GM21526 (cell line): Measurements from ENCODE around the gene FHOD3.

Source experiments
- ATAC-seq: cut with Tn5 transposase; IDR thresholded peaks from one replicate; pipeline ENCODE4 v1.9.1; 2021; ENCODE audit warnings: moderate library complexity; ENCODE audit not compliant: unreplicated experiment, low FRiP score

FHOD3 gene

DNA sequence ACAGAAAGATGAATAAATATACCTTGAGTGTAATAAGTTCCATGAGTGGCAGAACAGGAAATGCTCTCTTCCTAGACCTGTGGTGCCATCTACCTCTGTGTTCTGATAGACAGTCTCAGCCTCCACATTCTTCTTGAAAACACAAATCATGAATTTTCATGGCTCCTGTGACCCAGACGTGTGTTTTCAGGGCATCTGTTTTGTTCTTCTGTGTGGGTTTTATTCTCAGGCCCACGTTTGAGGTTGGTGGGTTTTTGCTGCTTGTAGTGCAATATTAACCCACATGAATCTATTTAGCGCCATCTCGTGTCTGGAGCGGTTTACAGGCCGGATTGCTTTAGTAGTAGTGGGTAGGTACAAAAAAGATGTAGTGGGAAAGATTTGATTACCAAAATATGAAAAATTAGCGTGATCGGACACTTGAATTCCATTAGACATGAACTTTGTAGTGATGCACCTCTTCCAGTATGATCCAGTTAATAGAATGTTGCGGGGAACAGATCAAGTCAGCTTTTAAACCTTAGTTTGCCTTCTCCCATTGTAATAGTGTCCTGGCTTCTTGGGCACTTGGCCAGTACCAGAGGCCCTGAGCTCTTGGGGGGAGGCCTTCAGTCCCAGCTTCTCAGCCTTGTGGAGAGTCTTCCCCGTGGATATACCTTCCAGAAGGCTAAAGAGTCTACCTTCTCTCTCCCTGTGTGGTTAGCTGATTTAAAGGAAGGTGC lies 274.8 kb downstream of the FHOD3 start:
- ATAC-seq = no peak

DNA sequence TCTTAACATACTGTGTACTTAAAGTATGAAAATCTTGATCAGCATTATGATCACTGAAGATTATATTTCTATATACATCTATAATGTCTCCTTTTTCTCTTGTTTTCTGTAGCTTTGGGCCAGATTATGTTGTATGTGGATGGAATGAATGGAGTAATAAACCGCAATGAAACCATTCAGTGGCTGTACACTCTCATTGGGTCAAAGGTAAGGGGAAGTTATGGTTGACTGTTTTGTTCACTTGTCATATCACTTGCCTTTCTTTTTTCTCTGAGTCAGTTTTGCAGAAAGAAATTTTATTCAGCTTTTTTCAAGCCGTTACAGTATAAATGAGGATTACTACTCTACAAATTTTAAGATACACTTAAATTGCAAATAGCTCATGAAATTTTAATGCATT lies 278.8 kb downstream of the FHOD3 start:
- ATAC-seq = no peak

DNA sequence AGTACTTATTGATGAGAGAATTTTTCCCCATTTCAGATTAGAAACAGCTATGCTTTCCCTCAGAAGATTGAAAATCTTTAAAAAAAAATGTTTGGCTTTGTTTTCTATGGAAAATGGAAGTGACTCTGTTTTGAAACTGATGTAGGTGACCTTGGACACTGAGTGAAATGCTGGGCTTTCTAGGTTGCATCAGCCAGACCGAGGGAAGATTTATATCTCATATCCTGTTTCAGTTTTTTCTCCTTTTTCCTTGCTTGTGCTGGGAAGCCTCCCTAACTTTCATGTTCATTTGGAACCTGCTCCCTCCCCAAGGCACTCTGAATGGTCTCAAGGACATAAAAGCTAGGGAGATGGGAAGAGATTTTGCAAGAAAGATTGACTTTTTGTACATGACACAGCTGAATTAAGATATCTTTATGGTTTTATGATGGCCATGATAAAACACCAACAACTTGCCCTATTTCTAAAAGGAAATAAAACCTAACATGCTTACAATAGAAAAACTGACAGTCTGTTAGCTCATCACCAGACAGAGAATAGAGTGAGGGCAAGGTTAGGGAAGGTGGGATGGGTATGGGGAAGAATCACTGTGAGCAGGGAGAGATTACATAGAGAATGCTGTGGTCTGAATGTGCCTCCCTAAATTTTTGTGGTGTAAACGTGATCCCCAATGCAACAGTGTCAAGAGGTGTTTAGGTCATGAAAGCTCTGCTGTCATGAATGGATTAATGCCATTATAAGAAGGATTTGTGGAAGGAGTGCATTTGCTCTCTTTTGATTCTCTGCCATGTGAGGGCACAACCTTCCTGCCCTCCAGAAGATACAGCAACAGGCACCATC lies 281.6 kb downstream of the FHOD3 start:
- no peak for ATAC-seq

DNA sequence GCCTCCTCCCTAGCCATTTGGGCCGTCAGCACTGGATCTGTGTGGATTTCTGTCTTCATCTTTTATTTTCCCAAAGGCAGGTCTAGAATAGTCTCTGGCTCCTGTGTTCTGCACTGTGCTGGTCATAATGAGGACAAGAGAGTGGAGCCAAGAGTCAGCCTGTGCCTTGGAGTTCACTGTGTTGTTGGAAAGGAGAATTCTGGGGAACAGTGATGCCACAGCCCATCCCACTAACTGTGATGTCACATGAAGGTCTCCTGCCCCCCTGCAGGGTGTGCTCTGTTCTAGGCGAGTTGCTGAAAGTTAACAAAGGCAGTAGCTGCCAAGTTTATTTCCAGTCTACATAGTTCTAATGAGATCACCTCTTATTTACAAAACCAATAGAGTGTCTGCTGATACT lies 282.8 kb downstream of the FHOD3 start:
- ATAC-seq = no peak

DNA sequence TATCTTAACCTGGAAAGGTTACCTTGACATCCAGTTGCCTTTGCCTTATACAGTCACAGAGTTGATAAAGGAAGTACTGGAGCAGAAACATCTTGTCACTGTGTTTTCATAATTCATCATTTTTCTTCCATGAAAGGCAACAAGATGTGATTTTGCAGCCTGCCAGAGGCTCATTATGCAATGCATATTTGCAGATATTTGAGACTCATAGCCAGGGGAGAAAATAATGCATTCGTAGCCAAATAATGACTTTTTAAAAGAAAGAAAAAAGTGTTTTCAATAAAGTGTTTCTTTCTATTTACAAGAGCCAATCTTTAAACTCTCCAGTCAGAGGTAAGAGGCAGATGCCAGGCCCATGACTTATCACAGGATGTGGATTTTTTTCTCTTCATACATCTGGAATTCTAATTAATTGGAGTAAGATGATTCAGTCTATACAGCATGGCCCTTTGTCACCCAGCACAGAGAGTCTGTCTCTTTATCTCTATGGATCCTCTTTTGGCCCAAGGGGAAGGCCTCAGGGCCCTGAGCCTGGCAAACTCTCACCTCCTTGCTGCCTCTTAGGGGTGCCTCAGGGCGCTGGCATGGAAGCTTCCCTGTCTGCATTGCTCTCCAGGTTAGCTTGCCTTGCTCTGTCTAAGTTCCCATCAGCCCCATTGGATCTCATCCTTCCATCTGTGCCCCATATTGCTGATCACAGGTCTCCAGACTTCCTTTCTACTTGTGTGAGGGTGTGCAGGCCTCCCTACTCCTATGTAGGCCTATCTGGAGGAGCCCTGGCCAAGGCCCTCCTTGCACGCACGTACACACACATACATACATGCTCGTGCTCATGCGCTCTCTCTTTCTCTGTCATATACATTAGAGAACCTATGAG lies 283.6 kb downstream of the FHOD3 start:
- no peak for ATAC-seq

DNA sequence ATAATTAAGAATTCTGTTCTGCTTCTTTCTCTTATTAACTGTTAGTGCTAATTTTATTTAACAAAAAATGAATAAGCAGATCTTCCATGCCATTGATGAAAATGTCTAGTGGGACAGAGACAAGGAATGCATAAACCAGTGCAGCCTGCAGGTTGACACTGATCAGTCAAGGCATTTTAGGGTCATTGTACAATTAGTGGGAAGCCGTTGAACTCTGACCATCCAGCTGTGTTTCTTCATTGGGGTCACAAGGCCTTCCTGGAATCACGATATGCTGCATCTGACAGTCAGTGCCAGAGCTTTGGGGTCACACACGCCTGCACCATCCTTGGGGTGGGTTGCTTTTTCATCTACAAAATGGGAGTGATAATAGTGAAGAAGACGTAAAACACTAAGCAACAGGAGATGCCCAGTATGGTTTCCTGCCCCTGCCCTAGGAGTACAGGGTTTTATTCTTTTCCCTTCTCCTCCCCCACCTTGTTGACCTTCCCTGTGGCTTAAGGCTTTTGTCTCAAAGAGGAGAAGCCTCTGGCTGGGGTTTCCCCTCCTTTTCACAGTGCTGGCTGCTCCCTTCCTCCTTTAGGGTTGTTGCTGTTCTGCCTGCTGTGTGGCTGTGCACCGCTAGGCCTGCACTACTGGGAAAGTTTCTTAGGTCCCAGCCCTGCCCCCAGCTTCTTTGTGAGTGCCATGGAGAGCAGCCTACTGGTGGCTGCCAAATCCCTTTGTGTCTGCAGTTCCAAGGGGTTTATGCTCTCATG lies 285.7 kb downstream of the FHOD3 start:
- ATAC-seq = no peak

DNA sequence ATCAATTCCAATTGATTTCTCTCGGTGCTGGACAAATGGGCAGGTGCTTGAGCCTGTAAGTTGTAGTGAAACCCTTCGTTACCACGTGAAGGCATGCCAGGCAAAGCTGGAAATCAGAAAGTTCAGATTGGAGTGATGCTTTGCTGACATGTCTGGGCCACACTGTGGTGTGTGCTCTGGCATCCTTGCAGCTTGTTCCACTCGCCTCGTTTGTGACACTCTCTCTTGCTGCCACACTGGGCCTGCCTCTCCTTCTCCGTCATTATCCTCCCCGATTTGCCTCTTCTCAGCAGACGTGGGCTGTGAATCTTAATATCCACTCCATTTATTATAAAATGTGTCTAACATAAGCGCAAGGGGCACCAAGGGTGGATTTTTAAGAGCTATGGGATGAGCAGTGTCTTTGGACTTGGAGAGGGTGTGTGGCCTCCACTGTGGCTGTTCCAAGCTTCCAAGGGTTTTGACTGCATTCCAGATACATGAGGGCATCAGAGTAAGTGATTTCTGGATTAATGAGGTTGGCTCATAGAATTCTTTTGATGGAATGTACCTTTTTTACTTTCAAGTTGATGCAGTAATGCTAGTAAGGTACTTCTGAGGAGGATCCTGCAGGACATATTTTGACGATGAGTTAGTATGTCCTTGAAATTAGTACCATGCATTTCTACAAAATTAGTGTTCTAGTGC lies 292.5 kb downstream of the FHOD3 start:
- no peak for ATAC-seq

DNA sequence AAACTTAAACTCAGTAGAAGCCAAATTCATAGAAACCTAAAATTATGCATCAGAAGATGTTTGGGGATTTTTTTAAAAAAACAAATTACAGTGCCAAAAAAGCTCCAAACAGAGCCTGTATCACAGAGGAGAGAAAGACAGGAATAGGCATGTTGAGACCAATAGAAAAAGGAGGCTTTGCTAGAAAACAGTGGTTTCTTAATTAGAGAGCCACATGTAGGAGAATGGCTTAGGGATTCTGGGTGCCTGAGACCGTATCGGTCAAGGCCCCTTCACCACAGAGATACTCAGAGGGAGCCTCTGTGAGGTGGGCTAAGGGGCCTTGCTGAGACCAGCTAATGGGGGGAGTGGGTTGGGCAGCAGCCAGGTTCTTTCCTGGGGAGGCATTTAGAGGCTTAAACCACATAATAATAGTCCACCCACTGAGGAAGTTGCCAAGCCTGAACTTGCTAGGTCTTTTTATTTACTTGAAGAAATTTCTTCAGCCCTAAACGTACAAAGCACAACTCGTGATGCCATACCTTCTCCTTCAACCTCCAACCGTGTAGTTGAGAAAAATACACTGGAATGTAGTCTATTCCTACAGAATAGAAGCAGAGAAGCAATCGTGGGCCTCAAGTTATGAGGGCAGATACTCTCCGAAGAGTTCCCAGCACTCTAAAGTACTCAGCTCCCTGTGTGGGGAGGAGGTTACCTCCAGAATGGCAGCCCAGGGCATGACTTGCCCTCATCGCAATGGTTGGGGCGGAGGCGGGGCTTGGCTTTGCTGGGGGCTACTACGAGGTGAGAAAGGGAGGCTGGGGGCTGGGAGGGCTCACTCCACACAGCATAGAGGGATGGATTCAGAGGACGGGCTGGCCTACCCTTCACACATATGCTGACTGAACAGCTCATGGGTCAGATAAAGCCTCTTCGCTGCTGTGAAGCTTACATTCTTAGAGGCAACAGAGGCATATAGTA lies 293.4 kb downstream of the FHOD3 start:
- ATAC-seq = no peak

DNA sequence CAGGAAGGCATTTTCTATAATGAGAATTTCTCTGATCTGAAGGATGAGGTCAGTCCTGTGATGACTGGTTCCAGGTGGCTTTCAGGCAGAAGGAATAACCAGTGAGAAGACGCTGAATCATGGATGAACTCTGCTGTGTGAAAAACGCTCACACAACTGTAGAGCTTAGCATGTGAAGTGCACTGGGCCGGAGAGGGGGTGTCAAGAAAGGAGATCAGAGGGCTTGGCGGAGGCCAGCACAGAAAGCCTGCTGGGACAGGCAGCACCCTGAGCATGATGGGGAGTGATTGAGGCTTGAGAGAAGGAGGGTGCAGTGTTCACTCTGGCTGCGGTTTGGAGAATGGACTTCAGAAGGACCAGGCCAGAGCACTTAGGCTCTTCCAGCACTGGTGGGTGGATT lies 294.8 kb downstream of the FHOD3 start:
- ATAC-seq = no peak

DNA sequence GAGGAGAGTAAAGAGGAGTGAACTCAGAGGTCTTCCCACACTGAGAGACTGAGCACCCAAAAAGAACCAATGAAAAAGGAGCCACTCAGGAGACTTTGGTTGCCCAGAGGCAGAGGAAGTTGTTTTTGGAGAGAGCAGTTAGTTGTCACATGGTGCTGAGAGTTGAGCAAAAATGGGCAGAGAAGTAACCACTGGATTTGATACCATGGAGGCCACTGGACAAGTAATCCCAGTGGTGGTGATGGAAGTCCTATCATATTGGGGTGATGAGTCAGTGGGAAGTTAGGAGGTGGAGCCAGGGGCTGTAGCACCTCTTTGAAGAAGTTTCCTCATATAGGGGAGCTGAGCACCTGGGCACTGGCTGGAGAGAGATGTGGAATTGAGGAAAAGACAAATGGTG lies 295.5 kb downstream of the FHOD3 start:
- no peak for ATAC-seq

DNA sequence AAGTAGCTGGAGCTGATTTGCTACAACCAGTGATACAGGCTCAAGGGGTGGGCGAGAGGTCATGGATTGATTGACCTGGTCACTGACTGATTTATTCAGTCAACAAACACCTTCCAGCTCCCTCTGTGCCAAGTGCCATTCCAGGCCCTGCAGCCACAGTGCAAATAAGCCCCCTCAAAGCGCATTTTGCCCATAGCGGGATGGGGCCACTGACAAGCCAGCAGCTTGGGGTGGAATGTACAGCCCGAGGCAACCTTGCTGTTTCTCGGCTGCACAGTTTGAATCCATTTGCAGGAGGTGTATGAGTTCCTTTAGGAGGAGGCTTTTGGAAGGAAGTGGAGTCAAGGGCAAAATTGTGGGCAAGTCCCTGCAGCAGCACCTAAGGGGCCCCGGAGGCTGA lies 296.1 kb downstream of the FHOD3 start:
- no peak for ATAC-seq

DNA sequence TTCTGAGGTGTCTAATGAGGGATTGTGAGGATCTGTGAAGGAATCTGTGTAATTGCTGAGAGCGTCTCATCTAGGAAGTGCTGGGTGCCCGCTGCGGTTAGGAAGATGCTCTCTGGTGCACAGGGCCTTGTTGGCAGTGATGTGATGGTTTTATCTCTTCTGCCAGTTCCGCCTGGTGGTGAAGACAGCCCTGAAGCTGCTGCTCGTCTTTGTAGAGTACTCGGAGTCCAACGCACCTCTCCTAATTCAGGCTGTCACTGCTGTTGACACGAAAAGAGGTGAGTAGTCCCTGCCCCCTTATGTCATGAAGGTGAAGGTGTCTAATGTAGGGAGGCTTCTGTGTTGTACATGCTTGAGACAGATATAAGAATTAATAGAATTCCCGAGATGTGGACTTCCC lies 297.1 kb downstream of the FHOD3 start:
- no peak for ATAC-seq

DNA sequence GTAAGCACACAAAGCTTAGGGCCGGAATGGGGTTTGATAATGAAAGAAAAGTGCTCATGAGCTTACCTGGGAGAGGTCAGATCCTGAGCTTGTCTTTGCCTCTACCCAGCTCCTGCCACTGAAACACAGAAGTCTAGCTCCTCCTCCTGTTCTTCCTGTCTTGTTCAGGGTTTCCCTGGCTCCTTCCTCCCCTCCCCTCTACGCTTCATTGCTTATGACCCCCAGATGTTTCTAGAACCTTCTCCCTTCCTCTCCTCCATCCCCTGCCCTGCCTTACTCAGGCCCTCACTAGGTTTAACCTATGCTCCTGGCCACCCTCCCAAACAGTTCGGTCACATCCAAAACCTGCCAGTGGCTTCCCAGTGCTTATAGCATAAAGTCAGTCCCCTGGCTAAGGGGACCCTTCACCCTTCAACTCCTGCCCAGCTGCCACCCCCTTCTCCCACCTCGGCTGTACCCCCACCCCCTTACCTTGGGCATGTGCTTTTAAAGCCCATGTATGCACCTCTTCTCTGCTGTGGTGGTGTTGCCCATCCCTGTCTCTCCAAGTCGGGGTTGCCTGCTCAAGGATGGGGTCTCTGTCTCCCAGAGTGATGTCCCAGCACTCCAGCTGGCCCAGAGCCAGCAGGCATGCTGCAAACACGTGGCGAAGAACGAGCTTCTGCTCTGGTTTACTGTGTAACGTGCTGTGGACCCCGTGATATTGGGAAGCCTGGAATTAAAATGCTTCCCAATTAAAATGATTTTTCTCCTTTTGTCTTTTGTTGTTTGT lies 297.7 kb downstream of the FHOD3 start:
- ATAC-seq = no peak

DNA sequence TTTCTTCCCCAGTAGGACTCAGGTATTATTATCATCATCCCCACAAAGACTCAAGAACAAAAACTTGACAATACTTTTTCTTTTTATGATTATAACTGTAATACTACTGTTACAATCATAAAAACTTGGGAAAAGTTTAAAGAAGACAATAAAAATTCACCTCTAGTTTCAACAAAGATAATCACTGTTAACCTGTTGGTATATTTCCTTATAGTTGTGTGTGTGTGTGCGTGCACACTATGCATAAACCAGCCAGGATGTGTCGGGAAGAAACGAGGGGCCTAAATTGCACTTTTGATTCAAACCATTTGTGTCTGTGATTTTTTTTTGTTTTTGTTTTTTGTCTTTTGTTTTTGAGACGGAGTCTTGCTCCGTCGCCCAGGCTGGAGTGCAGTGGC lies 298.3 kb downstream of the FHOD3 start:
- no peak for ATAC-seq

DNA sequence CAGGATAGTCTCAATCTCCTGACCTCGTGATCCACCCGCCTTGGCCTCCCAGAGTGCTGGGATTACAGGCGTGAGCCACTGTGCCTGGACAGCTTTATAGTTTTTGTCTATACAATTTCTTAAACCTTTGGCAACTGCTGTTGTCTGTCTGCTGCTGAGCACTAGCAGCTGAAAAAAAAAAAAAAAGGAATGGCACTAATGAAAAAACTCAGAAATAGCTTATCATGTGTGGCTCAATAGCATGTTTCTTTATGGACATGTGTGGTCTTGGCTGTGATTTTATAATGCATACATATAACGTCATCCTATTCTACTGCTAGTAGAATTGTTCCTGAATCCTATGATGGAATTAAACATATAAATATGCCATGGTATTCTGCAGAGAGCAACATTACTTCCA lies 300.1 kb downstream of the FHOD3 start:
- ATAC-seq = no peak

DNA sequence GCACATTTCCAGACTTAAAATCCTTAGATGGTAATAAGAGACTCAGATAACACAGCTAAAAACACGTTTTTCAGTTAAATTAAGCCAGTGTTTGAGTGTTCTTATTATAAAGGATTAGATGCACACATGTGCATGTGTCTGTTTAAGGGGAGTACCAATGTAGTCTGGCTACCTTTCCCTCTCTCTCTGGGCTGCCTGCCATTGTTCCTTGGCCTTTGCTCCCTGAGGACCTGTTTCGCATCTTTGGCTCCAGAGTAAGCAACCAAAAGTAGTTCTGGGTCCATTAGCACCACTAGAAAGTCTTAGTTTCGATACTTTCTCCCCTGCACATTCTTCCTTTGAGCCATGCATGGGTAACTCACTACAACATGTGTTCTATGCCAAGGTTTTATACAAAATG lies 303.0 kb downstream of the FHOD3 start:
- no peak for ATAC-seq

DNA sequence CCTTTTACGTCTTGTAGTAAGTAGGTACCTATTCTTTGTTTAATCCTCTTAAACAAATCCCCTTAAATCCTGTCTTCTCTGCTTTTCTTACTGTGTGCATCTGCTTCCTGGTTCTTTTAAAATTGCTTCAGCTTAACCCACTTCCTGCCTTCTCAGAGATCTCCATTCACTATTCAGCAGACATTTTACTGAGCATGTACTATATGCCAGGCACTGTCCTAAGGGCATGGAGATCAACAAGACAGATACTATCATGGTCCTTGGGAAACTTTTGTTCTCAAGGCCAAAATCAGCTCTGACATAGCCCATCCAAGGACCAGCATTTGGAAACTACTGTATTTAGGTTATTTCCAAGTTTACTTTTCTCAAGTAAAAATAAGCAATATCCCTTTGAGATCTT lies 303.8 kb downstream of the FHOD3 start:
- no peak for ATAC-seq

DNA sequence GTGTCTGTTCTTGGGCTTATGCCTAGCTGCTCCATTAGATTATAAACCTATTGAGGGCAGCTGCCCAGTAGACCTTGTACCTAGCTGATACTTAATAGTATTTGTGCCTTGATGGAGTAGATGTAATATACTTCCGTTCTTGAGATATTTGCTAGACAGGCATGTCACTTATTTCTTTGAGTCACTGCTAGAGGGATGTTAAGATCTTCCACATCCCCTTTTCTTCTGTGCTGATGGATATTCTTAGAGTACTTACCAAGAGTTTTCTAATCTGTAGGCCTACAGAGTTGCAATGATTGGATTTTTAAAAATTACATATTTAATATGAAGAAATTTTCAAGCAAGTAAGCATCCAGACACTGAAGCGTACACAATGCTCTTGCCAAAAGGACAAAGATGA lies 304.6 kb downstream of the FHOD3 start:
- no peak for ATAC-seq
